Activated CD4-positive, alpha-beta memory T cell treated with anti-CD3 and anti-CD28 coated beads, Interleukin-2, amount 10 ng/mL, durations not matched to agents 7 days and 5 days (primary cell): ENCODE measurements around the gene TTC9C. TPM values are rescaled to one million over a fixed set of nuclear protein-coding genes. Genes with fewer than 3 reads are reported as not detected.

Source experiments
- CTCF ChIA-PET: fragments of 350-600 bp; sonication (Branson Sonifier 250); formaldehyde crosslinking; loops from one replicate; lab custom pipeline; 2021; ENCODE audit warnings: antibody characterized with exemption, inconsistent platforms; lab: Charles Lee
- POLR2A ChIA-PET: fragments of 350-600 bp; sonication (Branson Sonifier 250); formaldehyde crosslinking; loops from one replicate; lab custom pipeline; 2021; ENCODE audit warnings: antibody characterized with exemption; lab: Charles Lee
- DNase-seq: peaks from one replicate; pipeline ENCODE4 v3.0.0-alpha.2; 2020
- H3K27ac Mint-ChIP-seq: one replicate; pipeline ENCODE4 v1.8.0; 2021; ENCODE audit warnings: mild to moderate bottlenecking, mixed read lengths
- H3K27me3 Mint-ChIP-seq: one replicate; pipeline ENCODE4 v1.8.0; 2021; ENCODE audit warnings: mixed read lengths
- H3K36me3 Mint-ChIP-seq: one replicate; pipeline ENCODE4 v1.8.0; 2021; ENCODE audit warnings: low read depth, mixed read lengths
- H3K4me1 Mint-ChIP-seq: one replicate; pipeline ENCODE4 v1.8.0; 2021; ENCODE audit warnings: mixed read lengths
- H3K4me3 Mint-ChIP-seq: one replicate; pipeline ENCODE4 v1.8.0; 2021; ENCODE audit warnings: mild to moderate bottlenecking, mixed read lengths
- H3K9me3 Mint-ChIP-seq: one replicate; pipeline ENCODE4 v1.8.0; 2021; ENCODE audit warnings: mixed read lengths
- total RNA-seq, 2 experiments: library from RNA; stranded (reverse); gene quantifications; one replicate each; pipeline ENCODE4 v1.2.3, GENCODE V29; 2021

Gene TTC9C
- total RNA-seq, 2 experiments from 2014 or later: 48.3 to 48.4 TPM

DNA sequence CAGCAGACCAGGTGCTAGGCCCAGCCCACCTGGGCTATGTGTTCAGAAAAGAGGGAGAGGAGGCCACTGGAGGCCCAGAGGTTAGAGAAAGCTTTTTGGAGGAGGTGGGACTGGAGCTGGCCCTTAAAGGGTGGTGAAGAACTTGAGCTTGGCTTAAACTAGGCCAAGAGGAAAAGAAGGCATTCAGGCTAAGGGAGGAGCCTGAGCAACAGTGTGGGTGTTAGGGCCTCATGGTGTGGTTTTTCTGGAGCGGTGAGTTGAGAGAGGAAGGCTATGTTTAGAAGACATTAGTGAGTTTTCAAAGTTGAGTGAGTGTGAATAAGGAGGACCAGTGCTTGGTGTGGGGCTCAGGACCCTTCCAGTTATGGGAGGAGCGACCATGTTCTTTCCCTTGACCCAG is 49.1 kb downstream of the TTC9C start:
- Mint-ChIP-seq H3K4me1 (peaks cover 13% of the 10 kb centered on the region), H3K4me3 (no peak overlapping the region), H3K36me3 (peaks cover 13% of the 10 kb centered on the region), H3K9me3 (no peaks in the 10 kb centered on the region), H3K27me3 (no peaks in the 10 kb centered on the region), H3K27ac (peak overlapping the region; percentile 49)
- POLR2A ChIA-PET: interaction anchor here (1.6 to 3.5 kb wide), 3 partner anchors 10 to 104 kb away, joined by 6 to 24 read pairs (median 10); partner anchors contain the start of genes SLC3A2, TMEM179B and WDR74
- DNase-seq: no peak
- CTCF ChIA-PET: interaction anchor here (0.8 to 8.8 kb wide), 4 partner anchors 9 to 352 kb away, joined by 3 to 108 read pairs (median 4); partner anchors contain the start of genes HNRNPUL2, TMEM179B and ZBTB3

DNA sequence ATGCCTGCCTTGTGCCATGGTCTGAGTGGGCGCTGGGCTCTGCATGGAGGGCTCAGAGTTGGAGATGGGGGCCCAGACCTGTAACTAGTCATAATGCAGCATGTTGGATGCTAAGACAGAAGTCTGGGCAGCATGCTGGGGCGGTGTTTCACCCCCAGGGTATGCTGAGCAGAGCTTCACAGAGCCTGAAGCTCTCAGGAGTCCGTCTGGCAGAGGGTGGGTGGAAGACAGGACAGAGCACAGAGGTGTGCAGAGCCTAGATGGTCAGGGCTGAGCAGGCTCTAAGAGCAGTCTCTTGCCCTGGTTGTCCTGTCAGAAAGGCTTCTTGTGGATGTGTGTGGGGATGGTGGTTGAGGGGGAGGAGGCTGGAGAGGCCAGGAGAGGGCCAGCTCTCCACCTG is 50.2 kb downstream of the TTC9C start:
- POLR2A ChIA-PET: interaction anchor here (2.2 kb wide), 1 partner anchor 62 kb away, joined by 10 read pairs; the partner anchor contains the start of gene WDR74
- peak overlapping the region; percentile 42 for H3K27ac Mint-ChIP-seq
- peaks cover 13% of the 10 kb centered on the region for H3K4me1 Mint-ChIP-seq
- DNase-seq: no peak
- no peak overlapping the region for H3K4me3 Mint-ChIP-seq
- CTCF ChIA-PET: no interaction called here
- no peaks in the 10 kb centered on the region for H3K9me3 Mint-ChIP-seq
- H3K36me3 Mint-ChIP-seq: peaks cover 17% of the 10 kb centered on the region
- no peaks in the 10 kb centered on the region for H3K27me3 Mint-ChIP-seq

- peaks cover 18% of the 10 kb centered on the region for H3K36me3 Mint-ChIP-seq
- DNase-seq: no peak
- ChIA-PET POLR2A (interaction anchor here (0.6 kb wide), 1 partner anchor 58 kb away, joined by 3 read pairs; no protein-coding TSS in a partner anchor), CTCF (no interaction called here)
- no peak overlapping the region for H3K4me3 Mint-ChIP-seq
- H3K4me1 Mint-ChIP-seq: peaks cover 12% of the 10 kb centered on the region
- H3K9me3 Mint-ChIP-seq: no peaks in the 10 kb centered on the region
- no peak overlapping the region for H3K27ac Mint-ChIP-seq
- no peaks in the 10 kb centered on the region for H3K27me3 Mint-ChIP-seq
Measured at GRCh38 chr11:62782753-62783152, 54.5 kb downstream of the TTC9C start.

- peak; percentile 89 for DNase-seq
- no peaks in the 10 kb centered on the region for H3K27me3 Mint-ChIP-seq
- ChIA-PET POLR2A (interaction anchor here (0.8 to 11.3 kb wide), 31 partner anchors 10 to 195 kb away, joined by 3 to 224 read pairs (median 10); partner anchors contain the start of genes B3GAT3, GNG3, HNRNPUL2 and INTS5), CTCF (interaction anchor here (0.7 to 5.0 kb wide), 47 partner anchors 8 to 362 kb away, joined by 3 to 108 read pairs (median 5); partner anchors contain the start of genes C11orf98, CSKMT, GNG3 and HNRNPUL2)
- peak overlapping the region; percentile 83 for H3K4me3 Mint-ChIP-seq
- H3K36me3 Mint-ChIP-seq: peaks cover 39% of the 10 kb centered on the region
- peaks cover 43% of the 10 kb centered on the region for H3K4me1 Mint-ChIP-seq
- H3K27ac Mint-ChIP-seq: peak overlapping the region; percentile 85
- H3K9me3 Mint-ChIP-seq: no peaks in the 10 kb centered on the region
Measured at GRCh38 chr11:62786318-62787004, 58.2 kb downstream of the TTC9C start.

DNA sequence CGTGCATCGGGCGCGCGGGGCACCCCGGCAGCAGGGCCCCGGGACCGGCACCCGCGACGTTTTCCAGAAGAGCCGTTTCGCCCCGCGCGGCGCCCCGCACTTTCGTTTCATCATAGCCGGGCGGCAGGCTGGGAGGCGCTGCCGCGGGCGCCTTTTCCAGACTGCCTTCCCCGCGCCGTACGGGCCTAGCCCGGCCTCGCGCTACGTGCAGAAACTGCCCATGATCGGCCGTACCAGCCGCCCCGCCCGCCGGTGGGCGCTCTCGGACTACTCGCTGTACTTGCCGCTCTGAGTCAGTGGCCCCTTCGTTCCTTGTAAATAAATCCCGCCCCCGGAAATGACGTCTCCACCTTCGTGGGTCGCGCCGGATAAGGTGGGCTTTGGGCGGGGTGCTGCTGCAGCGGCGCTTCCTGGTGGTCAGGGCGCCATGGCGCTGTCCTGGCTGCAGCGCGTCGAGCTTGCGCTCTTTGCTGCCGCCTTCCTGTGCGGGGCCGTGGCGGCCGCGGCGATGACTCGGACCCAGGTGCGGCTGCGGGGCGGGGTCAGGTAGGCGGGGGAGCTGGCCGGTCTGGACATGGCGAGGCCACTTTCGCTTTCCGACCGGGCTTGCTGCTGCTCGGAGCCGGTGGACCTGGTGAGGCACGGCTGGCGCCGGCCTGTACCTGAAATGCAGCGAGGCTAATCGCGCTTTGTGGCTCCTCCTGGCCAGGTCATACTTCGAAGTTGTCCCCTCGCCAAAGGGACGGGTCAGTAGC is 58.9 kb downstream of the TTC9C start, which contains the start of gene TMEM179B:
TMEM179B (plus strand) TSS at position 398 of the 755 bp plus-strand sequence; CDS start at position 428, 30 bp downstream.
- peaks cover 44% of the 10 kb centered on the region for H3K36me3 Mint-ChIP-seq
- peaks cover 47% of the 10 kb centered on the region for H3K4me1 Mint-ChIP-seq

More for the DNA sequence above, 58.9 kb downstream of the TTC9C start, which contains the start of gene TMEM179B:
- peak within 1 kb of the TSS; percentile 95 for H3K4me3 Mint-ChIP-seq
- H3K9me3 Mint-ChIP-seq: no peaks in the 10 kb centered on the region
- H3K27me3 Mint-ChIP-seq: no peaks in the 10 kb centered on the region
- peak within 1 kb of the TSS; percentile 97 for H3K27ac Mint-ChIP-seq
- DNase-seq: peak; percentile 98
- CTCF ChIA-PET: interaction anchor here (0.7 to 5.0 kb wide), 43 partner anchors 7 to 362 kb away, joined by 3 to 108 read pairs (median 5); partner anchors contain the start of genes C11orf98, CSKMT, GNG3 and HNRNPUL2
- POLR2A ChIA-PET: interaction anchor here (0.6 to 11.3 kb wide), 39 partner anchors 10 to 363 kb away, joined by 3 to 224 read pairs (median 7); partner anchors contain the start of genes B3GAT3, GNG3, HNRNPUL2 and INTS5

Other genes with a start within 250 kb of the TTC9C start
- gene AHNAK, start 181.7 kb upstream of the TTC9C start, total RNA-seq: 100 to 1,000 TPM; 323 to 360 TPM
- 100 to 1,000 TPM; 991 to 999 TPM for gene EEF1G, start 154.6 kb upstream of the TTC9C start, total RNA-seq
- 10 to 100 TPM; 23.7 to 25.2 TPM for gene TUT1, start 137.0 kb upstream of the TTC9C start, total RNA-seq
- 100 to 1,000 TPM; 226 TPM for gene MTA2, start 126.6 kb upstream of the TTC9C start, total RNA-seq
- 100 to 1,000 TPM; 121 to 122 TPM for gene EML3, start 115.7 kb upstream of the TTC9C start, total RNA-seq
- gene ROM1, start 115.2 kb upstream of the TTC9C start, total RNA-seq: 1 to 10 TPM; 1.6 to 2.2 TPM
- gene B3GAT3, start 106.5 kb upstream of the TTC9C start, total RNA-seq: 10 to 100 TPM; 58.9 to 67.1 TPM
- gene GANAB, start 81.9 kb upstream of the TTC9C start, total RNA-seq: 100 to 1,000 TPM; 278 to 284 TPM
- gene INTS5, start 75.2 kb upstream of the TTC9C start, total RNA-seq: 10 to 100 TPM; 30.6 to 32.1 TPM
- gene C11orf98, start 63.3 kb upstream of the TTC9C start, total RNA-seq: 10 to 100 TPM; 88.4 to 93.5 TPM
- gene CSKMT, start 63.2 kb upstream of the TTC9C start, total RNA-seq: 10 to 100 TPM; 16.6 to 18.3 TPM
- gene UQCC3, start 56.8 kb upstream of the TTC9C start, total RNA-seq: 1 to 10 TPM; 7.9 to 8.2 TPM
- 10 to 100 TPM; 17.2 to 18.3 TPM for gene LBHD1, start 56.2 kb upstream of the TTC9C start, total RNA-seq
- gene UBXN1, start 49.4 kb upstream of the TTC9C start, total RNA-seq: 100 to 1,000 TPM; 135 to 139 TPM
- under 1 TPM; 0.18 to 0.20 TPM for gene LRRN4CL, start 39.0 kb upstream of the TTC9C start, total RNA-seq
- 10 to 100 TPM; 24.2 to 28.9 TPM for gene BSCL2, start 21.1 kb upstream of the TTC9C start, total RNA-seq
- gene GNG3, start 20.8 kb upstream of the TTC9C start, total RNA-seq: not detected
- 10 to 100 TPM; 65.1 to 65.3 TPM for gene HNRNPUL2, start 1.0 kb upstream of the TTC9C start, total RNA-seq
- 10 to 100 TPM; 13.3 to 13.4 TPM for gene ZBTB3, start 25.7 kb downstream of the TTC9C start, total RNA-seq
- 10 to 100 TPM; 89.2 to 94.1 TPM for gene POLR2G, start 33.1 kb downstream of the TTC9C start, total RNA-seq
- gene TAF6L, start 42.9 kb downstream of the TTC9C start, total RNA-seq: 10 to 100 TPM; 15.2 to 16.0 TPM
- gene TMEM179B, start 58.9 kb downstream of the TTC9C start, total RNA-seq: 10 to 100 TPM; 46.9 to 48.2 TPM
- gene TMEM223, start 63.5 kb downstream of the TTC9C start, total RNA-seq: 10 to 100 TPM; 18.0 to 21.0 TPM
- gene NXF1, start 77.0 kb downstream of the TTC9C start, total RNA-seq: 10 to 100 TPM; 80.3 to 82.4 TPM
- 10 to 100 TPM; 40.6 to 41.6 TPM for gene STX5, start 103.6 kb downstream of the TTC9C start, total RNA-seq
- gene TEX54, start 104.4 kb downstream of the TTC9C start, total RNA-seq: not detected
- gene WDR74, start 111.1 kb downstream of the TTC9C start, total RNA-seq: 10 to 100 TPM; 46.1 to 48.4 TPM
- gene SLC3A2, start 152.4 kb downstream of the TTC9C start, total RNA-seq: 100 to 1,000 TPM; 262 to 279 TPM
- not detected for gene CHRM1, start 192.9 kb downstream of the TTC9C start, total RNA-seq